Measurements from ENCODE around the gene STK24. TPM values are rescaled to one million over a fixed set of nuclear protein-coding genes. Genes with fewer than 3 reads are reported as not detected.
A peak's percentile ranks its signal among the peaks of the same experiment; 100 is the strongest.

The STK24 gene
- total RNA-seq, 2 donors from 2014 or later: 115 to 125 TPM

DNA sequence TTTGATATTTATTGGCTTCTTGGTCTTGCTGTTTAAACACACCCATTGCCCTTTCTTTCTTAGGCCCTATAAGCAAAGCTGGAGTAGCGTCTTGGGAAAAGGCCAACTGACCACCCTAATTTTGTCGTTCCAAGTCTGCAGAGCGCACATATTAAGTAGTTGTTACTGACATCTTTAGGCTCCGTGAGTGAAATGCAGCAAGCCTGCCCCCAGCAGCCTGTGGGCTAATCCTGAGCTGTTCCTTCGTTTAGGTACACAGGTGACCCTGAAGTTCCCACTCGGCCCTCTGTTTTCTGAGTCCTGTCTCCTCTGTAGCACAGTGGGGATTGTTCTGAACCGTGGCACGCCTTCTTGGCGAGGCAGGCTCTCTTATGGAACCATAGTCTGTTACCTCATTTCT lies 170.5 kb downstream of the STK24 start:
- Mint-ChIP-seq H3K27ac (peak overlapping the region; percentile 28), H3K4me3 (no peak overlapping the region), H3K4me1 (peaks cover 6% of the 10 kb centered on the region), H3K9me3 (no peaks in the 10 kb centered on the region), H3K36me3 (ENCODE audit: low read depth) (peaks cover 62% of the 10 kb centered on the region), H3K27me3 (ENCODE audit: insufficient read depth) (no peaks in the 10 kb centered on the region)
- 90 to 94% methylated on average over 6 to 9 of the region's 9 CpGs for WGBS, 2 experiments (ENCODE audit: insufficient coverage in 1 of 2, insufficient read length in 1 of 2)
- TF ChIP-seq, protein P1, sequence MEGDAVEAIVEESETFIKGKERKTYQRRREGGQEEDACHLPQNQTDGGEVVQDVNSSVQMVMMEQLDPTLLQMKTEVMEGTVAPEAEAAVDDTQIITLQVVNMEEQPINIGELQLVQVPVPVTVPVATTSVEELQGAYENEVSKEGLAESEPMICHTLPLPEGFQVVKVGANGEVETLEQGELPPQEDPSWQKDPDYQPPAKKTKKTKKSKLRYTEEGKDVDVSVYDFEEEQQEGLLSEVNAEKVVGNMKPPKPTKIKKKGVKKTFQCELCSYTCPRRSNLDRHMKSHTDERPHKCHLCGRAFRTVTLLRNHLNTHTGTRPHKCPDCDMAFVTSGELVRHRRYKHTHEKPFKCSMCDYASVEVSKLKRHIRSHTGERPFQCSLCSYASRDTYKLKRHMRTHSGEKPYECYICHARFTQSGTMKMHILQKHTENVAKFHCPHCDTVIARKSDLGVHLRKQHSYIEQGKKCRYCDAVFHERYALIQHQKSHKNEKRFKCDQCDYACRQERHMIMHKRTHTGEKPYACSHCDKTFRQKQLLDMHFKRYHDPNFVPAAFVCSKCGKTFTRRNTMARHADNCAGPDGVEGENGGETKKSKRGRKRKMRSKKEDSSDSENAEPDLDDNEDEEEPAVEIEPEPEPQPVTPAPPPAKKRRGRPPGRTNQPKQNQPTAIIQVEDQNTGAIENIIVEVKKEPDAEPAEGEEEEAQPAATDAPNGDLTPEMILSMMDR (conservative IDR thresholded peaks at IDR 0.05): no peak
- H3K9ac ChIP-seq (ENCODE audit: extremely low read depth, low read length, poor library complexity, severe bottlenecking): no peak overlapping the region
- H3K4me1 ChIP-seq (ENCODE audit: control insufficient read depth, insufficient read depth, low read length): no peaks in the 10 kb centered on the region
- H3K27me3 ChIP-seq (ENCODE audit: control insufficient read depth, insufficient read depth, low read length, poor library complexity, severe bottlenecking): no peaks in the 10 kb centered on the region
- DNase-seq: no peak
- peaks cover 95% of the 10 kb centered on the region for H3K36me3 ChIP-seq (ENCODE audit: control insufficient read depth, insufficient read depth, low read length)
- no peak overlapping the region for H3K4me3 ChIP-seq (ENCODE audit: low read length)
- no peaks in the 10 kb centered on the region for H3K9me3 ChIP-seq (ENCODE audit: control insufficient read depth, low read length)
- no peak overlapping the region for H3K27ac ChIP-seq (ENCODE audit: low read depth, low read length)

DNA sequence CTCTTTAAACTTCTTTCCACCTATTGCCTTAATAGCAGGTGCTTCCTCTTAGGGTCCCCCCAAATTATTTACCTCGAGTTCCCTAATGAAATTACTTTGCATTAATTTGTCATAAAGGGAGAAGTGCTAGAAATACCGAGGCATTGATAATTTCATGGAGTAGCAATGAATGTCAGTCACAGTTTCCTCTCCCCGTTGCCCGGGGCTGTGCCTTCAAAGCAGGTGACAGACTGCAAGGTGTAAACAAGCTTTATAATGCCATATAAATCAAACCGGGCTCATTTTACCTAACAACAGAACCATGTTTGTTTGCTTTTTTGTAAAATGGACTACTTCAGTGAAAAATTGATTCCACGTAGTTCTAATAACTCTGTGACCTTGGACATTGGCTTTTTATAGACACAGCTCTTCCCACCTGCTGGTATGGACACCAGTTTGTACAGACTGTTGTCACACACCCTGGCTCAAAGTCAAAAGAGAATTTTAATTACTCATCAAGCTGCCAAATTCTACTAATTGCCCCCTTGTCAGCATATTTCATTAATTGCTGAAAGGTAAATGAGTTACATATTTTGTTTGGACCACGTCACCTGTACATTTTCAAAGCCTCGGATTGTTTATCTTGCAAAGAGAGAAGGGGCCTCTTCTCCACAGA lies 171.1 kb downstream of the STK24 start:
- Mint-ChIP-seq H3K27me3 (ENCODE audit: insufficient read depth) (no peaks in the 10 kb centered on the region), H3K36me3 (ENCODE audit: low read depth) (peaks cover 60% of the 10 kb centered on the region), H3K27ac (peak overlapping the region; percentile 28), H3K9me3 (no peaks in the 10 kb centered on the region), H3K4me3 (no peak overlapping the region), H3K4me1 (peaks cover 6% of the 10 kb centered on the region)
- TF ChIP-seq, protein P1 (conservative IDR thresholded peaks at IDR 0.05): no peak
- H3K27ac ChIP-seq (ENCODE audit: low read depth, low read length): no peak overlapping the region
- H3K4me1 ChIP-seq (ENCODE audit: control insufficient read depth, insufficient read depth, low read length): no peaks in the 10 kb centered on the region
- H3K9me3 ChIP-seq (ENCODE audit: control insufficient read depth, low read length): no peaks in the 10 kb centered on the region
- H3K36me3 ChIP-seq (ENCODE audit: control insufficient read depth, insufficient read depth, low read length): peaks cover 95% of the 10 kb centered on the region
- no peak overlapping the region for H3K9ac ChIP-seq (ENCODE audit: extremely low read depth, low read length, poor library complexity, severe bottlenecking)
- H3K27me3 ChIP-seq (ENCODE audit: control insufficient read depth, insufficient read depth, low read length, poor library complexity, severe bottlenecking): no peaks in the 10 kb centered on the region
- 92 to 97% methylated on average over 5 to 8 of the region's 8 CpGs for WGBS, 2 experiments (ENCODE audit: insufficient coverage in 1 of 2, insufficient read length in 1 of 2)
- no peak for DNase-seq
- H3K4me3 ChIP-seq (ENCODE audit: low read length): no peak overlapping the region

DNA sequence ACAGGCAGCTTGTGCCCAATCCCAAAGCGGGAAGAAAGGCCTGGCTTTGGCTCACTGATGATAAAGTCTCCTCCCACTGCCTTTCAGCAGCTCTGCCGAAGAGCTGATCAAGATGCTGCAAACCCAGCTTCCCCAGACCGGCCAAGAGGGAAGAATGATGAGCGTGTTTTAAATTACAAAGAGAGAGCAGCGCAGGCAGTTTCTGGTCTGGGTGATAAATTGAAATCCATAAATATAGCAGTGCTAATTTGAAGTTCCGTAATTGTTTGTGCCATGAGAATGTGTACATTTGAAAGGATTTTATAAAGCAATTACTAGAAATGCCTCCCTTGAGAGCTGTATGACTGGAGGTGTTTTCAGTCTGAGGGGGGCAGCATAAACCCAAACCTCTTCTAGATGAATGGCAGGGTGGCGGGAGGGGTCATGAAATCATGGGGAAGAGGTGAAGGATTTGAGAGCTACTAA lies 171.8 kb downstream of the STK24 start:
- TF ChIP-seq, protein P1 (conservative IDR thresholded peaks at IDR 0.05): no peak
- no peaks in the 10 kb centered on the region for H3K27me3 Mint-ChIP-seq (ENCODE audit: insufficient read depth)
- 68 to 72% methylated on average over 7 of the region's 7 CpGs for WGBS, 2 experiments (ENCODE audit: insufficient coverage in 1 of 2, insufficient read length in 1 of 2)
- Histone ChIP-seq H3K27me3 (ENCODE audit: control insufficient read depth, insufficient read depth, low read length, poor library complexity, severe bottlenecking) (no peaks in the 10 kb centered on the region), H3K4me3 (ENCODE audit: low read length) (no peak overlapping the region), H3K27ac (ENCODE audit: low read depth, low read length) (peak overlapping the region; percentile 16), H3K4me1 (ENCODE audit: control insufficient read depth, insufficient read depth, low read length) (no peaks in the 10 kb centered on the region), H3K9ac (ENCODE audit: extremely low read depth, low read length, poor library complexity, severe bottlenecking) (no peak overlapping the region), H3K9me3 (ENCODE audit: control insufficient read depth, low read length) (no peaks in the 10 kb centered on the region), H3K36me3 (ENCODE audit: control insufficient read depth, insufficient read depth, low read length) (peaks cover 95% of the 10 kb centered on the region)
- peak; percentile 70 for DNase-seq
- no peak overlapping the region for H3K4me3 Mint-ChIP-seq
- peaks cover 6% of the 10 kb centered on the region for H3K4me1 Mint-ChIP-seq
- H3K27ac Mint-ChIP-seq: no peak overlapping the region
- peaks cover 60% of the 10 kb centered on the region for H3K36me3 Mint-ChIP-seq (ENCODE audit: low read depth)
- H3K9me3 Mint-ChIP-seq: no peaks in the 10 kb centered on the region

All from endodermal cell (in vitro differentiated cells).